ENCODE measurements around the gene OR4F15.

Gene OR4F15

GRCh38 chr15:101803209-101803608 lies 8.8 kb upstream of the OR4F15 start, which contains the start of gene OR4F6:
TSS of gene OR4F6 (plus strand) at chr15:101803509. CDS start at chr15:101805720, 2,211 bp downstream.
- DNase-seq (ENCODE audit: low read depth): no peak
- H3K4me3 ChIP-seq (ENCODE audit: low read length): no peak within 1 kb of the TSS
- no peak for TF ChIP-seq CTCF (conservative IDR thresholded peaks at IDR 0.05; ENCODE audit: low read depth, low read length)

GRCh38 chr15:101803676-101804075 lies 8.3 kb upstream of the OR4F15 start:
- DNase-seq (ENCODE audit: low read depth): no peak
- no peak for TF ChIP-seq CTCF (conservative IDR thresholded peaks at IDR 0.05; ENCODE audit: low read depth, low read length)
- H3K4me3 ChIP-seq (ENCODE audit: low read length): no peak overlapping the region

- H3K4me3 ChIP-seq (ENCODE audit: low read length): no peak overlapping the region
- DNase-seq (ENCODE audit: low read depth): no peak
- TF ChIP-seq CTCF (conservative IDR thresholded peaks at IDR 0.05; ENCODE audit: low read depth, low read length): no peak
Measured at GRCh38 chr15:101804375-101804774, 7.6 kb upstream of the OR4F15 start.

GRCh38 chr15:101804941-101805340 lies 7.1 kb upstream of the OR4F15 start:
- no peak overlapping the region for H3K4me3 ChIP-seq (ENCODE audit: low read length)
- DNase-seq (ENCODE audit: low read depth): no peak
- TF ChIP-seq CTCF (conservative IDR thresholded peaks at IDR 0.05; ENCODE audit: low read depth, low read length): no peak

- no peak for TF ChIP-seq CTCF (conservative IDR thresholded peaks at IDR 0.05; ENCODE audit: low read depth, low read length)
- no peak for DNase-seq (ENCODE audit: low read depth)
- H3K4me3 ChIP-seq (ENCODE audit: low read length): no peak overlapping the region
Measured at GRCh38 chr15:101805605-101806345, 6.2 kb upstream of the OR4F15 start.

- H3K4me3 ChIP-seq (ENCODE audit: low read length): no peak overlapping the region
- TF ChIP-seq CTCF (conservative IDR thresholded peaks at IDR 0.05; ENCODE audit: low read depth, low read length): no peak
- no peak for DNase-seq (ENCODE audit: low read depth)
Measured at GRCh38 chr15:101807345-101807945, 4.6 kb upstream of the OR4F15 start.

- no peak for TF ChIP-seq CTCF (conservative IDR thresholded peaks at IDR 0.05; ENCODE audit: low read depth, low read length)
- no peak for DNase-seq (ENCODE audit: low read depth)
- no peak overlapping the region for H3K4me3 ChIP-seq (ENCODE audit: low read length)
Measured at GRCh38 chr15:101808201-101808600, 3.8 kb upstream of the OR4F15 start.
